ENCODE data around the gene ENTHD1. TPM values are rescaled to one million over a fixed set of nuclear protein-coding genes. Genes with fewer than 3 reads are reported as not detected.

The ENTHD1 gene
- total and polyA plus RNA-seq, 8 donors, result not detected

DNA sequence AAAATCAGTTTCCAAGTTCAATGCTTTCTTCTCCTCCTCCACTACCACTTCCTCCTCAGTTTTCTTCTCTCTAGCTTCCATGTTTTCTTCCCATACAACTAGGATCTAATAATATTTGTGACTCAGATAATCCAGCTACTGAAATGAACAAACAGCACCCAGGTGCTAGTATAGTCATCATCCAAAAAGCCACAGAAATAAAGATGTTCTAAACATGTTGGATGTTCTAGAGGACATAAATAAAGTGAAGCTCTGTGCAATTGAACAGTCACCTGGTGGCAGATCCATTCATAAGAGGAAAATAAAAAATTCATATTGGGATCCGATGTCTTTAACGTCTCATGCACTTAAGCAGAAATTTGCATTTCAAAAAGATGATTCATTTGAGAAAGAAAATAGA, 142.8 kb downstream of the ENTHD1 start:
- Histone ChIP-seq H3K36me3 (no peaks in the 10 kb centered on the region), H3K27me3 (peaks cover 0 to 30% (median 0%) of the 10 kb centered on the region in 3 donors), H3K4me1 (no peaks in the 10 kb centered on the region), H3K4me3 (no peak overlapping the region), H3K27ac (no peak overlapping the region), H3K9me3 (no peaks in the 10 kb centered on the region)
- intact Hi-C loops (cut with DNase I; ENCODE audit: low total_unique reads), result no loop called here
- TF ChIP-seq EP300 (IDR thresholded peaks at IDR 0.05) (no peak), POLR2AphosphoS5 (IDR thresholded peaks at IDR 0.05) (no peak), POLR2A (IDR thresholded peaks at IDR 0.05) (no peak)
- TF ChIP-seq, protein P1, sequence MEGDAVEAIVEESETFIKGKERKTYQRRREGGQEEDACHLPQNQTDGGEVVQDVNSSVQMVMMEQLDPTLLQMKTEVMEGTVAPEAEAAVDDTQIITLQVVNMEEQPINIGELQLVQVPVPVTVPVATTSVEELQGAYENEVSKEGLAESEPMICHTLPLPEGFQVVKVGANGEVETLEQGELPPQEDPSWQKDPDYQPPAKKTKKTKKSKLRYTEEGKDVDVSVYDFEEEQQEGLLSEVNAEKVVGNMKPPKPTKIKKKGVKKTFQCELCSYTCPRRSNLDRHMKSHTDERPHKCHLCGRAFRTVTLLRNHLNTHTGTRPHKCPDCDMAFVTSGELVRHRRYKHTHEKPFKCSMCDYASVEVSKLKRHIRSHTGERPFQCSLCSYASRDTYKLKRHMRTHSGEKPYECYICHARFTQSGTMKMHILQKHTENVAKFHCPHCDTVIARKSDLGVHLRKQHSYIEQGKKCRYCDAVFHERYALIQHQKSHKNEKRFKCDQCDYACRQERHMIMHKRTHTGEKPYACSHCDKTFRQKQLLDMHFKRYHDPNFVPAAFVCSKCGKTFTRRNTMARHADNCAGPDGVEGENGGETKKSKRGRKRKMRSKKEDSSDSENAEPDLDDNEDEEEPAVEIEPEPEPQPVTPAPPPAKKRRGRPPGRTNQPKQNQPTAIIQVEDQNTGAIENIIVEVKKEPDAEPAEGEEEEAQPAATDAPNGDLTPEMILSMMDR (IDR thresholded peaks at IDR 0.05), result no peak
- WGBS, 5 donors, result 77 to 86% (median 78%) methylated on average over 2 of the region's 2 CpGs
- DNase-seq, result no peak

DNA sequence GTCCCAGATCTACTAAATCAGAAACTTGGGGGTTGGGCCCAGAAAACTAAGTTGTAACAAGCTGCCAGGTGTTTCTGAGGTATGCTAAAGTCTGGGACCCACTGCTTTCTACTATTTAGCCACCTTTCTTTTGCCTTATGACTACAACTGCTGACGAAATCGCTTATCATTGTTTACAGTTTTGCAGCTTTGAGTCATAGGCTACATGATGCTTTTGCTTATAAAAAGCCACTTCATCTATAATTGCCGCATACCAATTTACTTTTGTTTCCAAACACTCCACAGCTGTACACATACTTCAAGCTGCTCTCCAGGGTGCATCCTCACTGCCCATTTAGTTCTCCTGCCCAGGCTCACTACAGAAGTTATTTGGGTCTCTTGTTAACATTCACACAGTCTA, 144.7 kb downstream of the ENTHD1 start:
- no peak overlapping the region for H3K4me3 ChIP-seq
- TF ChIP-seq POLR2AphosphoS5 (IDR thresholded peaks at IDR 0.05) (peak in 1 of 3 donors; percentile 43), POLR2A (IDR thresholded peaks at IDR 0.05) (no peak)
- TF ChIP-seq, protein P1 (IDR thresholded peaks at IDR 0.05), result no peak
- intact Hi-C loops (cut with DNase I; ENCODE audit: low total_unique reads), result no loop called here
- H3K36me3 ChIP-seq, result no peaks in the 10 kb centered on the region
- WGBS, 5 donors, result 42 to 60% (median 52%) methylated on average over 3 of the region's 3 CpGs
- DNase-seq, result no peak
- H3K27me3 ChIP-seq, result peaks cover 0 to 14% (median 0%) of the 10 kb centered on the region in 3 donors
- H3K4me1 ChIP-seq, result no peaks in the 10 kb centered on the region
- H3K27ac ChIP-seq, result no peak overlapping the region
- H3K9me3 ChIP-seq, result no peaks in the 10 kb centered on the region

DNA sequence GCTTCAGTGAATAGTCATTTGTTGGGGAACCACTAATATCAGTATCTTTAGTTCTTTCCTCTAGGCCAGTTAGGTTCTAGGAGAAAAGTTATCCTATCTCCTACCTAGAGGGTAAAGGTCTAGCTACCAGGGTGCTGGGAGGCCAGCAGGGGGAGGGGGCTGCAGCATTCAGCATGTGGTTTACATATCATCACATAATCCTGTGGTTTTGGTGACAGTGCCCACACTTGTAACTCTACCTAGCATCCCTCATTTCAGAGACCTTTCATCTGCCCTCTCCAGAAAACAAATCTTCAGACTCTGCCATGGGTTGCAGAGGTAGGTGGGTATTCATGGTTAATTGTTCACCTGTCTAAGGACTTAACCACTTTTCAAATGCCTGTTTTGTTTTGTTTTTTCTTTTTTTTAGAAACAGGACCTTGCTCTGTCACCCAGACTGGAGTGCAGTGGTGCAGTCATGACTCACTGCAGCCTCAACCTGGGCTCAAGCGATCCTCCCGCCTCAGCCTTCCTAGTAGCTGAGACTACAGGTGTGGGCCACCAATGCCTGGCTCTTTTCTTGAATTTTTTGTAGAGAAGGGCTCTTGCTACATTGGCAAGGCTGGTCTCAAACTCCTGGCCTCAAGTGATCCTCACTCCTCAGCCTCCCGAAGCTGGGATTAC, 146.8 kb downstream of the ENTHD1 start:
- H3K27ac ChIP-seq, result no peak overlapping the region
- no peak overlapping the region for H3K4me3 ChIP-seq
- no peak for TF ChIP-seq POLR2A (IDR thresholded peaks at IDR 0.05)
- no peak for TF ChIP-seq EP300 (IDR thresholded peaks at IDR 0.05)
- TF ChIP-seq, protein P1 (IDR thresholded peaks at IDR 0.05), result no peak
- no peak for DNase-seq
- intact Hi-C loops (cut with DNase I; ENCODE audit: low total_unique reads), result no loop called here
- peaks cover 0 to 20% (median 0%) of the 10 kb centered on the region in 3 donors for H3K27me3 ChIP-seq
- H3K9me3 ChIP-seq, result no peaks in the 10 kb centered on the region
- WGBS, 5 donors, result 73 to 100% (median 90%) methylated on average over 3 of the region's 3 CpGs
- H3K36me3 ChIP-seq, result no peaks in the 10 kb centered on the region
- no peaks in the 10 kb centered on the region for H3K4me1 ChIP-seq

DNA sequence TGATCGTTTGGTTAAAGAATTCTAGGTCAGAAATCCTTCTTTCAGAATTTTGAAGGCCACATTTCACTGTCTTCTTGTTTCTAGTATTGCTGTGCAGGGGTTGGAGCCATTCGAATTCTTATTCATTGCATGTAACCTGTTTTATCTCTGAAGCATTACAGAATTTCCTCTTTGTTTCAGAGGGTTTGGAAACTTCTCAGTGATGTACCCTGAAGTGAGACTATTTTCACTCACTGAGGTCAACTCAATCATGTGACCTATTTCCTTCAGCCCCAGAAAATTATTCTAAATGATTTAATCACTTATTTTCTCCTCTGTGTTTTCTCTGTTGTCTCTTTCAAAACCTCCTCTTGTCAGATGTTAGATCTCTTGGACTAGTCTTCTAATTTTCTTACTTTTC, 147.8 kb downstream of the ENTHD1 start:
- intact Hi-C loops (cut with DNase I; ENCODE audit: low total_unique reads), result no loop called here
- no peaks in the 10 kb centered on the region for H3K9me3 ChIP-seq
- peaks cover 0 to 20% (median 0%) of the 10 kb centered on the region in 3 donors for H3K27me3 ChIP-seq
- TF ChIP-seq POLR2A (IDR thresholded peaks at IDR 0.05) (no peak), POLR2AphosphoS5 (IDR thresholded peaks at IDR 0.05) (no peak), EP300 (IDR thresholded peaks at IDR 0.05) (no peak)
- TF ChIP-seq, protein P1 (IDR thresholded peaks at IDR 0.05), result no peak
- no peak overlapping the region for H3K4me3 ChIP-seq
- DNase-seq, result no peak
- H3K27ac ChIP-seq, result no peak overlapping the region
- no peaks in the 10 kb centered on the region for H3K36me3 ChIP-seq
- no peaks in the 10 kb centered on the region for H3K4me1 ChIP-seq
- WGBS, 5 donors, result 49 to 74% (median 67%) methylated on average over 2 of the region's 2 CpGs

Measured in stomach (tissue), 9 donors.